ENCODE measurements around the gene PCBP1.
"Not testable (repeated sequence)": the region's sequence is repeated elsewhere in the genome, so short reads cannot be mapped to it uniquely, and the experiment has no call there.

Gene PCBP1

GRCh38 chr2:70102323-70102905 is 15.1 kb downstream of the PCBP1 start:
- not testable (repeated sequence) for H4K8ac ChIP-seq (ENCODE audit: low read length); H3K4me2 ChIP-seq (ENCODE audit: low read length, poor library complexity, severe bottlenecking); H2BK12ac ChIP-seq (ENCODE audit: low read length in 2 of 2); H2AFZ ChIP-seq (ENCODE audit: low read depth, low read length); DNase-seq; H3K9ac ChIP-seq (ENCODE audit: low read length); H3K23ac ChIP-seq (ENCODE audit: low read length in 2 of 2); H3K27ac ChIP-seq (ENCODE audit: low read length, poor library complexity, severe bottlenecking); H3K4me3 ChIP-seq (ENCODE audit: insufficient read depth in 1 of 2, low read depth in 1 of 2, low read length in 2 of 2); H4K91ac ChIP-seq (ENCODE audit: low read length); H3K79me1 ChIP-seq (replicated peaks; ENCODE audit: low read length, poor library complexity, severe bottlenecking); H3K9me3 ChIP-seq (ENCODE audit: control insufficient read depth, low read length); H3K4ac ChIP-seq (ENCODE audit: low read depth in 1 of 2, low read length in 2 of 2); H3K27me3 ChIP-seq (ENCODE audit: control insufficient read depth in 1 of 2, insufficient read depth in 1 of 2, low read length in 2 of 2); H2BK120ac ChIP-seq (ENCODE audit: low read depth, low read length); H2BK15ac ChIP-seq (ENCODE audit: low read depth, poor library complexity, severe bottlenecking); H3K18ac ChIP-seq (ENCODE audit: low read depth in 1 of 2, low read length in 2 of 2); H3K36me3 ChIP-seq (ENCODE audit: control insufficient read depth in 1 of 2, insufficient read depth in 2 of 2, low read depth in 1 of 2, low read length in 2 of 2); H2BK5ac ChIP-seq (ENCODE audit: low read depth, low read length, poor library complexity, severe bottlenecking); H3K14ac ChIP-seq (ENCODE audit: low read length in 2 of 2)
- WGBS: 98% methylated on average over 26 of the region's 29 CpGs
- Histone ChIP-seq H3K4me1 (ENCODE audit: control insufficient read depth, insufficient read depth, low read depth, low read length) (peaks cover 11% of the 10 kb centered on the region), H2AK5ac (ENCODE audit: low read length, severe bottlenecking) (peak overlapping the region; percentile 56)

- Histone ChIP-seq H3K4me2 (ENCODE audit: low read length, poor library complexity, severe bottlenecking) (no peak overlapping the region), H2BK5ac (ENCODE audit: low read depth, low read length, poor library complexity, severe bottlenecking) (peak overlapping the region; percentile 91), H3K27ac (ENCODE audit: low read length, poor library complexity, severe bottlenecking) (peak overlapping the region; percentile 98), H3K27me3 (ENCODE audit: control insufficient read depth in 1 of 2, insufficient read depth in 1 of 2, low read length in 2 of 2) (no peaks in the 10 kb centered on the region), H3K4me1 (ENCODE audit: control insufficient read depth, insufficient read depth, low read depth, low read length) (peaks cover 19% of the 10 kb centered on the region), H3K14ac (ENCODE audit: low read length in 2 of 2) (no peak overlapping the region), H3K4ac (ENCODE audit: low read depth in 1 of 2, low read length in 2 of 2) (no peak overlapping the region), H4K91ac (ENCODE audit: low read length) (peak overlapping the region; percentile 61), H3K18ac (ENCODE audit: low read depth in 1 of 2, low read length in 2 of 2) (no peak overlapping the region), H3K4me3 (ENCODE audit: insufficient read depth in 1 of 2, low read depth in 1 of 2, low read length in 2 of 2) (no peak overlapping the region), H2BK15ac (ENCODE audit: low read depth, poor library complexity, severe bottlenecking) (peak overlapping the region; percentile 69), H3K79me1 (replicated peaks; ENCODE audit: low read length, poor library complexity, severe bottlenecking) (peaks cover 2% of the 10 kb centered on the region), H4K8ac (ENCODE audit: low read length) (peak overlapping the region; percentile 64), H3K23ac (ENCODE audit: low read length in 2 of 2) (no peak overlapping the region), H2BK120ac (ENCODE audit: low read depth, low read length) (no peak overlapping the region), H2BK12ac (ENCODE audit: low read length in 2 of 2) (no peak overlapping the region), H2AFZ (ENCODE audit: low read depth, low read length) (no peak overlapping the region), H3K9ac (ENCODE audit: low read length) (no peak overlapping the region), H3K36me3 (ENCODE audit: control insufficient read depth in 1 of 2, insufficient read depth in 2 of 2, low read depth in 1 of 2, low read length in 2 of 2) (no peaks in the 10 kb centered on the region), H3K9me3 (ENCODE audit: control insufficient read depth, low read length) (no peaks in the 10 kb centered on the region), H2AK5ac (ENCODE audit: low read length, severe bottlenecking) (peak overlapping the region; percentile 93)
- 97% methylated on average over 5 of the region's 5 CpGs for WGBS
- no peak for DNase-seq
These were observed 16.3 kb downstream of the PCBP1 start for GRCh38 chr2:70103531-70104061.

GRCh38 chr2:70104231-70105111 is 17.2 kb downstream of the PCBP1 start:
- no peak overlapping the region for H3K4me2 ChIP-seq (ENCODE audit: low read length, poor library complexity, severe bottlenecking)
- no peaks in the 10 kb centered on the region for H3K36me3 ChIP-seq (ENCODE audit: control insufficient read depth in 1 of 2, insufficient read depth in 2 of 2, low read depth in 1 of 2, low read length in 2 of 2)
- H3K27ac ChIP-seq (ENCODE audit: low read length, poor library complexity, severe bottlenecking): peak overlapping the region; percentile 98
- DNase-seq: peak; percentile 58
- no peak overlapping the region for H2BK5ac ChIP-seq (ENCODE audit: low read depth, low read length, poor library complexity, severe bottlenecking)
- no peak overlapping the region for H3K23ac ChIP-seq (ENCODE audit: low read length in 2 of 2)
- H2BK12ac ChIP-seq (ENCODE audit: low read length in 2 of 2): no peak overlapping the region
- no peak overlapping the region for H2BK15ac ChIP-seq (ENCODE audit: low read depth, poor library complexity, severe bottlenecking)
- no peaks in the 10 kb centered on the region for H3K27me3 ChIP-seq (ENCODE audit: control insufficient read depth in 1 of 2, insufficient read depth in 1 of 2, low read length in 2 of 2)
- H2BK120ac ChIP-seq (ENCODE audit: low read depth, low read length): peak overlapping the region; percentile 61
- no peak overlapping the region for H2AFZ ChIP-seq (ENCODE audit: low read depth, low read length)
- 73% methylated on average over 11 of the region's 11 CpGs for WGBS
- H3K4ac ChIP-seq (ENCODE audit: low read depth in 1 of 2, low read length in 2 of 2): no peak overlapping the region
- H4K91ac ChIP-seq (ENCODE audit: low read length): no peak overlapping the region
- H3K79me1 ChIP-seq (replicated peaks; ENCODE audit: low read length, poor library complexity, severe bottlenecking): peaks cover 2% of the 10 kb centered on the region
- H2AK5ac ChIP-seq (ENCODE audit: low read length, severe bottlenecking): no peak overlapping the region
- peak overlapping the region in 1 of 2 experiments; percentile 64 for H3K4me3 ChIP-seq (ENCODE audit: insufficient read depth in 1 of 2, low read depth in 1 of 2, low read length in 2 of 2)
- H4K8ac ChIP-seq (ENCODE audit: low read length): no peak overlapping the region
- peaks cover 24% of the 10 kb centered on the region for H3K4me1 ChIP-seq (ENCODE audit: control insufficient read depth, insufficient read depth, low read depth, low read length)
- H3K18ac ChIP-seq (ENCODE audit: low read depth in 1 of 2, low read length in 2 of 2): no peak overlapping the region
- H3K9me3 ChIP-seq (ENCODE audit: control insufficient read depth, low read length): no peaks in the 10 kb centered on the region
- no peak overlapping the region for H3K14ac ChIP-seq (ENCODE audit: low read length in 2 of 2)
- H3K9ac ChIP-seq (ENCODE audit: low read length): peak overlapping the region; percentile 78

GRCh38 chr2:70106138-70106537 is 18.9 kb downstream of the PCBP1 start:
- H3K4me1 ChIP-seq (ENCODE audit: control insufficient read depth, insufficient read depth, low read depth, low read length): peaks cover 29% of the 10 kb centered on the region
- WGBS: 100% methylated on average over 8 of the region's 8 CpGs
- H3K4me2 ChIP-seq (ENCODE audit: low read length, poor library complexity, severe bottlenecking): not testable (repeated sequence)

More at GRCh38 chr2:70106138-70106537, 18.9 kb downstream of the PCBP1 start:
- not testable (repeated sequence) for H3K9ac ChIP-seq (ENCODE audit: low read length); H3K36me3 ChIP-seq (ENCODE audit: control insufficient read depth in 1 of 2, insufficient read depth in 2 of 2, low read depth in 1 of 2, low read length in 2 of 2); H3K4ac ChIP-seq (ENCODE audit: low read depth in 1 of 2, low read length in 2 of 2); H3K18ac ChIP-seq (ENCODE audit: low read depth in 1 of 2, low read length in 2 of 2); H3K9me3 ChIP-seq (ENCODE audit: control insufficient read depth, low read length); H3K4me3 ChIP-seq (ENCODE audit: insufficient read depth in 1 of 2, low read depth in 1 of 2, low read length in 2 of 2); H2BK15ac ChIP-seq (ENCODE audit: low read depth, poor library complexity, severe bottlenecking); H4K8ac ChIP-seq (ENCODE audit: low read length); H2AK5ac ChIP-seq (ENCODE audit: low read length, severe bottlenecking); DNase-seq; H3K27me3 ChIP-seq (ENCODE audit: control insufficient read depth in 1 of 2, insufficient read depth in 1 of 2, low read length in 2 of 2); H2AFZ ChIP-seq (ENCODE audit: low read depth, low read length); H3K14ac ChIP-seq (ENCODE audit: low read length in 2 of 2); H2BK12ac ChIP-seq (ENCODE audit: low read length in 2 of 2); H3K23ac ChIP-seq (ENCODE audit: low read length in 2 of 2); H2BK5ac ChIP-seq (ENCODE audit: low read depth, low read length, poor library complexity, severe bottlenecking); H2BK120ac ChIP-seq (ENCODE audit: low read depth, low read length); H3K79me1 ChIP-seq (replicated peaks; ENCODE audit: low read length, poor library complexity, severe bottlenecking); H3K27ac ChIP-seq (ENCODE audit: low read length, poor library complexity, severe bottlenecking); H4K91ac ChIP-seq (ENCODE audit: low read length)

All from mesenchymal stem cell (in vitro differentiated cells and primary cell).